Sigmoid colon (tissue), 4 donors: Measurements from ENCODE around the gene DDX50.

ENCODE experiments used
- CTCF ChIP-seq, 4 experiments: fragments of 450-650 bp in 3 of 4; fragments of 200-600 bp in 1 of 4; IDR thresholded peaks; one replicate each; pipeline ENCODE4 v1.5.1; 2016 to 2019; ENCODE audit warnings: antibody characterized with exemption in 4 of 4, mild to moderate bottlenecking in 3 of 4, moderate library complexity in 2 of 4
- POLR2A ChIP-seq, 2 donors: fragments of 450-650 bp; IDR thresholded peaks; one replicate each; pipeline ENCODE4 v1.6.1; 2016; ENCODE audit warnings: antibody characterized with exemption in 2 of 2, mild to moderate bottlenecking in 2 of 2, moderate library complexity in 2 of 2
- POLR2AphosphoS5 ChIP-seq, 4 donors: sonication (generic); formaldehyde crosslinking; IDR thresholded peaks; one replicate each; pipeline ENCODE4 v1.6.1; 2017; ENCODE audit warnings: antibody characterized with exemption in 4 of 4

GRCh38 chr10:68870545-68871104, 30.5 kb upstream of the DDX50 start:
- TF ChIP-seq POLR2A (IDR thresholded peaks at IDR 0.05) (no peak), CTCF (IDR thresholded peaks at IDR 0.05) (no peak), POLR2AphosphoS5 (IDR thresholded peaks at IDR 0.05) (no peak)
